Bronchial epithelial cell (primary cell): ENCODE data around the gene FNDC3A. TPM values are rescaled to one million over a fixed set of nuclear protein-coding genes. Genes with fewer than 3 reads are reported as not detected.

Experiments used
- DNase-seq: peaks from one replicate; pipeline ENCODE4 v3.0.0-alpha.2; 2010; ENCODE audit warnings: low read depth
- FAIRE-seq: peaks from 2 replicates; lab custom pipeline; 2011; peaks lifted over from hg19 to GRCh38; lab: Jason Lieb, UNC
- H3K27me3 ChIP-seq: 2 replicates; pipeline ENCODE4 v1.5.1; 2011; ENCODE audit warnings: low read length; ENCODE audit not compliant: control insufficient read depth, insufficient read depth
- H3K36me3 ChIP-seq: 2 replicates; pipeline ENCODE4 v1.5.1; 2011; ENCODE audit warnings: low read length; ENCODE audit not compliant: control insufficient read depth, insufficient read depth
- H3K4me3 ChIP-seq: 2 replicates; pipeline ENCODE4 v1.5.1; 2011; ENCODE audit warnings: mild to moderate bottlenecking, low read depth, low read length, control low read depth
- total RNA-seq: library from RNA; depleted of rRNA; stranded (reverse); fragments of >200 nt; gene quantifications from 2 replicates; pipeline ENCODE4 v1.2.1, GENCODE V29; 2014
- TF ChIP-seq, protein P1 (sequence below): IDR thresholded peaks from 2 replicates; pipeline ENCODE4 v1.5.1; 2011; ENCODE audit warnings: mild to moderate bottlenecking, moderate library complexity, low read length, control low read depth, inconsistent platforms; ENCODE audit not compliant: insufficient read depth, severe bottlenecking

The FNDC3A gene
- total RNA-seq, 1 donor from 2014 or later, result 24.0 TPM

DNA sequence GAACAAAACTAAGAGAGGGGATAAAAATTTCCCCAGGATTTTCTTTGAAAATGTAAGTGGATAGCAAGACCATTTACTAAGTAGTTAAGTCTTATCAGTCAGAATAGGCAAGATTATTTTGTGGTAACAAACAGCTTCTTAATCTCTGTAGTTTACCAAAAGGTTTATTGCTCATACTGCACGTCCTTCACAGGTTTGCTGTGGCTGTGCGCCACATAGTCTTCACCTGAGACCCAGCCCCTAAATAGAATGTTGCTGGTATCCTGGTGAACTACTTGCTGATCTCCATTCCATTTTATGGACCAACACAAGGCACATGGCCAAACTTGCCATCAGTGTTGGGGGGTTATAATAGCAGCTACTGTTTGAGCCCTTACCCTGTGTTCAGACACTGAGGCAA, 44.6 kb downstream of the FNDC3A start:
- Histone ChIP-seq H3K36me3 (no peaks in the 10 kb centered on the region), H3K27me3 (no peaks in the 10 kb centered on the region), H3K4me3 (no peak overlapping the region)
- TF ChIP-seq, protein P1, sequence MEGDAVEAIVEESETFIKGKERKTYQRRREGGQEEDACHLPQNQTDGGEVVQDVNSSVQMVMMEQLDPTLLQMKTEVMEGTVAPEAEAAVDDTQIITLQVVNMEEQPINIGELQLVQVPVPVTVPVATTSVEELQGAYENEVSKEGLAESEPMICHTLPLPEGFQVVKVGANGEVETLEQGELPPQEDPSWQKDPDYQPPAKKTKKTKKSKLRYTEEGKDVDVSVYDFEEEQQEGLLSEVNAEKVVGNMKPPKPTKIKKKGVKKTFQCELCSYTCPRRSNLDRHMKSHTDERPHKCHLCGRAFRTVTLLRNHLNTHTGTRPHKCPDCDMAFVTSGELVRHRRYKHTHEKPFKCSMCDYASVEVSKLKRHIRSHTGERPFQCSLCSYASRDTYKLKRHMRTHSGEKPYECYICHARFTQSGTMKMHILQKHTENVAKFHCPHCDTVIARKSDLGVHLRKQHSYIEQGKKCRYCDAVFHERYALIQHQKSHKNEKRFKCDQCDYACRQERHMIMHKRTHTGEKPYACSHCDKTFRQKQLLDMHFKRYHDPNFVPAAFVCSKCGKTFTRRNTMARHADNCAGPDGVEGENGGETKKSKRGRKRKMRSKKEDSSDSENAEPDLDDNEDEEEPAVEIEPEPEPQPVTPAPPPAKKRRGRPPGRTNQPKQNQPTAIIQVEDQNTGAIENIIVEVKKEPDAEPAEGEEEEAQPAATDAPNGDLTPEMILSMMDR, result no peak
- FAIRE-seq (no peak), DNase-seq (no peak)

DNA sequence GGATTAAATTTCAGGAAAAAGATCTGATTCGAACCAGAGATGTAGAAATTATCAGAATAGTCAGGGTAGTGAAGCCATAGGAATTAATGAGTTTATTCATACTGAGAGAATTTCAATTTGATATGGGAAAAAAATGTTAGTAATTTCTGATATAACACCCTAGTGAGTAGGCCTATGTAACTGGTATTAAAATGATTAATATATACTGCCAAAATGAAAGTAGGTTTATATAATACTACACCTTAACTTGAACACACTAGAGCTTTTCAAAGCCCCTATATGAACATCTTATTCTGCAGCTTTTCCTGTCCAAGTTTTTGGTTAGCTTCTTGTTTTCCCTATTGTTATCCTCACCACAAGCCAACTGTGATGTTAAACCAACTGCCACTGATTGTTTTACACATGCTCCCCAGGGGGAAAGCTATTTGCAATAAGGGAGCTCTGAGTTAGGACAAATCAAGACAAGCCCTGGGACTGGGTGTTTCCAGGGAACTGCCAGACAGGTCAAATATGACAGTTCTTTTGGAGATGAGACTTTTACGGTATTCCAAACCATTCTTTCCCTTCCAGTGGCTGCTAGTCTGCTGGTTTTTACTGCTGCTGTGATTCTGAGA, 45.3 kb downstream of the FNDC3A start:
- no peak overlapping the region for H3K4me3 ChIP-seq
- FAIRE-seq (no peak), DNase-seq (peak; percentile 38)

DNA sequence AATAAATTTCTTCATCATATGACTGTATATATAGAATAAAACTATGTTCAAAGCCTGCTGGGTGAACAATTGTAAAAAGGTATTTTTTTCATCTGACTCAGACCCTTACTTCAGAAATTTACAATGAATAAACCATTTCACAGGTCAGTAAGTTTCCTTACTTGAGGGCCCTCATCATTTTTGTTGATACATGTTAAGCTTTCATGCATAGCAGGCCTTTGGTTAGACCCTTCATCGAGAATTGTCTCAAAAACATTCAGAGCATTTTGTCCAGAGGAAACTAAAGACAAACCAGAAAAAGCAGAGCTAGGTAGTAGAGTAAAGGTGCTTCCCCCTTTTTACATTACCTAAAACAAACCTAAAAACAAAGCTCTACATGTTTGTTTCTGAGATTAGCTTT, 46.2 kb downstream of the FNDC3A start:
- TF ChIP-seq, protein P1, result no peak
- no peak overlapping the region for H3K4me3 ChIP-seq
- FAIRE-seq (no peak), DNase-seq (no peak)
- no peaks in the 10 kb centered on the region for H3K36me3 ChIP-seq
- no peaks in the 10 kb centered on the region for H3K27me3 ChIP-seq

More for the DNA sequence above, 45.3 kb downstream of the FNDC3A start:
- TF ChIP-seq, protein P1, result no peak
- H3K36me3 ChIP-seq, result no peaks in the 10 kb centered on the region
- no peaks in the 10 kb centered on the region for H3K27me3 ChIP-seq

DNA sequence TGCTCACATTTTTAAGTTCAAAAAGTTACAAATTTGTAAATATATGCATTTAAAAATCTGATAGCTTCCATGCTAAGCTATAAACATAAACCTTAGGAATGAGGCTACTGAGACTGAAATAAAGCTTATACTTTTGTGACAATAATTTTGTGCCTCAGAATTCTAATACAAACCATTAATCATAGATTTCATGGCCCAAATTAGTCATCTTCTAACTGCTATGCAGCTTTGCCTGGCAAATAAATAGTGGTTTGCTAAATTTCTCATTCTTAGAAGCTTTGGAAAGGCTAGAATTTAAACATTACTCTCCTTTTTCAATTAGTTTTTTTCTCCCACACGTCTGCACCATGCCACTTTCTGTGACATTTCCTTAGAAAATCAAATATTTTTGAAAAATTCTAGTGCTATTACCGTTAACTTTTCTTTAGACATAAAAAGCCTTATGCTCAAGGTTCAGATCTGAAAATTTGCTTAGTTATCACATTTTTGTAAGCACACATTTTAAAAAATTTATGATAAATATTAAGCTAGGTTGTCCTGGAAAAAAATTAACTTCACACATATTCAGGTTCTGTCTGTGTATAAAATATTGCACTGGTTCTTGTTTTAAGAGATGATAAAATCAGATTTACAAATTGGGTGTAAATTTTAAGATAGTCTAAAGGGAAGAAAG, 46.9 kb downstream of the FNDC3A start:
- no peak for FAIRE-seq

DNA sequence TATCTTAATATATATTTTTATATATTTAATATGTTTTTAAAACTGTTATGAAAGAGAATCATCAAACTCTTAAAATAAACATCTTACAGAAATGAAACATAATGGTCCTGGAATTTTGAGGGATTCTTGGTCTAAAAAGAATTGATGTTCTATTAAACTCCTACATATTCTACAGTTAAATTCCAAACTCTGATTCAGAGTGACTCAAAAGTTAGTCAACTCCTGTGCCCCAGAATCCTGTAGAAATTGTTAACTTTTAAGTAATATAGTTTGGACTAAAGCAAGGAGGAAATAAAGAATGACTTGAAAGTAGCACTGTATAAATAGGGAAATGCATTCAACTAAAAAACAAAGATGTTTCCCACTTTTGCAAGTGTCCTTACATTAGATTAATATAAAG, 47.7 kb downstream of the FNDC3A start:
- TF ChIP-seq, protein P1, result no peak
- Histone ChIP-seq H3K4me3 (no peak overlapping the region), H3K36me3 (no peaks in the 10 kb centered on the region), H3K27me3 (no peaks in the 10 kb centered on the region)
- FAIRE-seq (no peak), DNase-seq (peak; percentile 87)

More for the DNA sequence above, 46.9 kb downstream of the FNDC3A start:
- peak; percentile 63 for DNase-seq
- no peak overlapping the region for H3K4me3 ChIP-seq
- no peaks in the 10 kb centered on the region for H3K27me3 ChIP-seq
- TF ChIP-seq, protein P1, result no peak
- no peaks in the 10 kb centered on the region for H3K36me3 ChIP-seq
